Liver (tissue), 9 donors: ENCODE data around the gene TMEM141. TPM values are rescaled to one million over a fixed set of nuclear protein-coding genes. Genes with fewer than 3 reads are reported as not detected.
"Not testable (repeated sequence)": the region's sequence is repeated elsewhere in the genome, so short reads cannot be mapped to it uniquely, and the experiment has no call there.

ENCODE experiments used
- DNase-seq: peaks from one replicate; pipeline ENCODE4 v3.0.0-alpha.2; 2017; ENCODE audit warnings: low spot score
- H3K27ac ChIP-seq, 2 donors: one replicate each; pipeline ENCODE4 v1.7.0; 2013; ENCODE audit warnings: inconsistent platforms in 2 of 2, low read length in 2 of 2, control low read depth in 1 of 2, low read depth in 1 of 2, mild to moderate bottlenecking in 1 of 2
- H3K27me3 ChIP-seq, 4 donors: one replicate each; pipeline versions ENCODE4 v1.6.1 to v1.7.0; 2013; ENCODE audit warnings: low read length in 3 of 4, inconsistent platforms in 1 of 4, mild to moderate bottlenecking in 1 of 4, moderate library complexity in 1 of 4; ENCODE audit not compliant: control insufficient read depth in 4 of 4, insufficient read depth in 4 of 4
- H3K36me3 ChIP-seq, 4 donors: one replicate each; pipeline versions ENCODE4 v1.6.1 to v1.7.0; 2013; ENCODE audit warnings: low read length in 3 of 4, mild to moderate bottlenecking in 3 of 4, low read depth in 1 of 4, moderate library complexity in 1 of 4; ENCODE audit not compliant: control insufficient read depth in 4 of 4, insufficient read depth in 3 of 4
- H3K4me1 ChIP-seq, 4 donors: one replicate each; pipeline versions ENCODE4 v1.6.1 to v1.7.0; 2013; ENCODE audit warnings: low read length in 3 of 4, mild to moderate bottlenecking in 3 of 4, moderate library complexity in 1 of 4; ENCODE audit not compliant: control insufficient read depth in 4 of 4, insufficient read depth in 4 of 4
- H3K4me3 ChIP-seq, 3 donors: one replicate each; pipeline versions ENCODE4 v1.6.1 to v1.7.0; 2013; ENCODE audit warnings: low read length in 3 of 3, control low read depth in 1 of 3, low read depth in 1 of 3, mild to moderate bottlenecking in 1 of 3
- H3K9ac ChIP-seq, 2 donors: one replicate each; pipeline ENCODE4 v1.7.0; 2013; ENCODE audit warnings: low read length in 2 of 2, mild to moderate bottlenecking in 2 of 2, moderate library complexity in 2 of 2, control low read depth in 1 of 2, low read depth in 1 of 2
- H3K9me3 ChIP-seq, 4 donors: one replicate each; pipeline versions ENCODE4 v1.6.1 to v1.7.0; 2013; ENCODE audit warnings: low read length in 3 of 4; ENCODE audit not compliant: control insufficient read depth in 4 of 4
- ATF3 ChIP-seq: IDR thresholded peaks from 2 replicates; pipeline ENCODE4 v1.6.1; 2016; ENCODE audit warnings: antibody characterized with exemption
- CTCF ChIP-seq: fragments of 150-350 bp; IDR thresholded peaks from 2 replicates; pipeline ENCODE4 v1.5.1; 2017; ENCODE audit warnings: improper control_type of control experiment, low read depth, low read length; ENCODE audit not compliant: missing input control
- EGR1 ChIP-seq, 2 donors: IDR thresholded peaks; 2 replicates each; pipeline ENCODE4 v1.6.1; 2016 to 2018; ENCODE audit warnings: antibody characterized with exemption in 2 of 2, low read depth in 2 of 2
- FOXA1 ChIP-seq: IDR thresholded peaks from 2 replicates; pipeline ENCODE4 v1.6.1; 2016; ENCODE audit warnings: antibody characterized with exemption
- GABPA ChIP-seq, 2 donors: IDR thresholded peaks in 1 of 2; conservative IDR thresholded peaks in 1 of 2; 2 replicates each; pipeline ENCODE4 v1.6.1; 2016; ENCODE audit warnings: antibody characterized with exemption in 2 of 2, mild to moderate bottlenecking in 1 of 2, moderate library complexity in 1 of 2
- HNF4A ChIP-seq, 2 donors: conservative IDR thresholded peaks; 2 replicates each; pipeline ENCODE4 v1.6.1; 2016; ENCODE audit warnings: antibody characterized with exemption in 2 of 2, mild to moderate bottlenecking in 2 of 2
- HNF4G ChIP-seq: IDR thresholded peaks from 2 replicates; pipeline ENCODE4 v1.6.1; 2016; ENCODE audit warnings: antibody characterized with exemption
- JUND ChIP-seq, 2 donors: IDR thresholded peaks; 2 replicates each; pipeline ENCODE4 v1.6.1; 2016; ENCODE audit warnings: antibody characterized with exemption in 2 of 2
- MAX ChIP-seq: IDR thresholded peaks from 2 replicates; pipeline ENCODE4 v1.6.1; 2016; ENCODE audit warnings: antibody characterized with exemption
- NR2F2 ChIP-seq: IDR thresholded peaks from 2 replicates; pipeline ENCODE4 v1.6.1; 2016; ENCODE audit warnings: antibody characterized with exemption
- REST ChIP-seq: IDR thresholded peaks from 2 replicates; pipeline ENCODE4 v1.6.1; 2016; ENCODE audit warnings: antibody characterized with exemption, mild to moderate bottlenecking
- RXRA ChIP-seq, 2 donors: IDR thresholded peaks; 2 replicates each; pipeline ENCODE4 v1.6.1; 2017 to 2018; ENCODE audit warnings: antibody characterized with exemption in 2 of 2, mild to moderate bottlenecking in 1 of 2
- SP1 ChIP-seq: IDR thresholded peaks from 2 replicates; pipeline ENCODE4 v1.6.1; 2018; ENCODE audit warnings: antibody characterized with exemption, mild to moderate bottlenecking
- TAF1 ChIP-seq: conservative IDR thresholded peaks from 2 replicates; pipeline ENCODE4 v1.6.1; 2016; ENCODE audit warnings: antibody characterized with exemption, mild to moderate bottlenecking
- YY1 ChIP-seq: IDR thresholded peaks from 2 replicates; pipeline ENCODE4 v1.6.1; 2016; ENCODE audit warnings: antibody characterized with exemption, mild to moderate bottlenecking
- WGBS: extraction: QIAGEN DNeasy Blood & Tissue Kit; methylation state at CpG from one replicate; pipeline ENCODE4 v1.1.7; 2013; 5-methylcytosine and 5-hydroxymethylcytosine counted together
- polyA plus RNA-seq, 2 donors: library from polyadenylated mRNA; stranded (reverse) in 1 of 2; unstranded in 1 of 2; fragments of 200-250 nt in 1 of 2; fragments of >200 nt in 1 of 2; fragmentation: Nextera tagmentation in 1 of 2; extraction: Ambion mirVana in 1 of 2; gene quantifications; one replicate each; pipeline versions ENCODE4 v1.2.1 to v1.2.3, GENCODE V29; 2013 to 2015
- total RNA-seq, 2 donors: library from RNA; depleted of rRNA; stranded (reverse); fragments of >200 nt; gene quantifications; one replicate each; pipeline ENCODE4 v1.2.3, GENCODE V29; 2014
- donor health status: healthy.
- donor health status: healthy.
- donor health status: healthy.
- donor health status: healthy.
- donor health status: healthy.

Gene TMEM141
- total and polyA plus RNA-seq, 4 donors: 32.2 to 74.7 (median 66.2) TPM

GRCh38 chr9:136764301-136764891 is 26.7 kb upstream of the TMEM141 start, which contains the start of gene LCN15:
TSS of gene LCN15 (minus strand) at chr9:136764518. CDS start at chr9:136764488, 30 bp downstream.
- H3K9ac ChIP-seq: no peak within 1 kb of the TSS
- TF ChIP-seq ATF3: no peak
- no peak for TF ChIP-seq NR2F2
- TF ChIP-seq GABPA (IDR thresholded peaks at IDR 0.05 in 1 of 2, conservative IDR thresholded peaks at IDR 0.05 in 1 of 2): no peak
- no peak for TF ChIP-seq HNF4G
- no peak for TF ChIP-seq HNF4A (conservative IDR thresholded peaks at IDR 0.05)
- no peak for TF ChIP-seq EGR1 (IDR thresholded peaks at IDR 0.05; ENCODE audit: low read depth in 2 of 2)
- TF ChIP-seq FOXA1: no peak
- no peak for TF ChIP-seq TAF1
- no peak for TF ChIP-seq REST
- TF ChIP-seq CTCF: no peak
- TF ChIP-seq MAX: no peak
- no peak for TF ChIP-seq SP1
- H3K36me3 ChIP-seq: no peaks in the 10 kb centered on the region
- no peak within 1 kb of the TSS for H3K27ac ChIP-seq
- no peaks in the 10 kb centered on the region for H3K27me3 ChIP-seq
- no peak for DNase-seq
- no peak within 1 kb of the TSS for H3K4me3 ChIP-seq
- no peaks in the 10 kb centered on the region for H3K9me3 ChIP-seq
- no peaks in the 10 kb centered on the region for H3K4me1 ChIP-seq
- 77% methylated on average over 14 of the region's 14 CpGs for WGBS

- TF ChIP-seq NR2F2: no peak
- no peak for TF ChIP-seq HNF4G
- no peak for TF ChIP-seq YY1
- TF ChIP-seq GABPA (IDR thresholded peaks at IDR 0.05 in 1 of 2, conservative IDR thresholded peaks at IDR 0.05 in 1 of 2): no peak
- no peak for TF ChIP-seq JUND (IDR thresholded peaks at IDR 0.05)
- TF ChIP-seq ATF3: no peak
- no peak for TF ChIP-seq FOXA1
- no peak for TF ChIP-seq TAF1
- no peak for TF ChIP-seq HNF4A (conservative IDR thresholded peaks at IDR 0.05)
- no peak for TF ChIP-seq MAX
- no peak for TF ChIP-seq RXRA (IDR thresholded peaks at IDR 0.05)
- no peak for TF ChIP-seq SP1
- H3K36me3 ChIP-seq: no peaks in the 10 kb centered on the region
- no peak overlapping the region for H3K9ac ChIP-seq
- H3K27me3 ChIP-seq: no peaks in the 10 kb centered on the region
- DNase-seq: no peak
- no peak overlapping the region for H3K4me3 ChIP-seq
- H3K27ac ChIP-seq: no peak overlapping the region
- H3K4me1 ChIP-seq: no peaks in the 10 kb centered on the region
- no peaks in the 10 kb centered on the region for H3K9me3 ChIP-seq
- WGBS: 79% methylated on average over 14 of the region's 14 CpGs
These were observed 26.1 kb upstream of the TMEM141 start for GRCh38 chr9:136765041-136765440.

- H3K4me3 ChIP-seq, H3K27ac ChIP-seq, H3K4me1 ChIP-seq, DNase-seq, H3K9me3 ChIP-seq, H3K9ac ChIP-seq, H3K36me3 ChIP-seq, H3K27me3 ChIP-seq: not testable (repeated sequence)
- 77% methylated on average over 14 of the region's 14 CpGs for WGBS
These were observed 25.3 kb upstream of the TMEM141 start for GRCh38 chr9:136765745-136766409.
